Progenitor cell of endocrine pancreas (in vitro differentiated cells): ENCODE measurements around the gene MPRIP. TPM values are rescaled to one million over a fixed set of nuclear protein-coding genes. Genes with fewer than 3 reads are reported as not detected.

Source experiments
- DNase-seq: peaks from one replicate; pipeline ENCODE4 v3.0.0; 2021; ENCODE audit warnings: low spot score; ENCODE audit not compliant: unreplicated experiment
- H3K27ac Mint-ChIP-seq: 2 replicates; pipeline ENCODE4 v1.8.0; 2021; ENCODE audit warnings: mild to moderate bottlenecking, moderate library complexity, mixed read lengths
- H3K27me3 Mint-ChIP-seq: 2 replicates; pipeline ENCODE4 v1.8.0; 2021; ENCODE audit warnings: mixed read lengths
- H3K36me3 Mint-ChIP-seq: 2 replicates; pipeline ENCODE4 v1.8.0; 2022; ENCODE audit warnings: mixed read lengths; ENCODE audit not compliant: insufficient read depth
- H3K4me1 Mint-ChIP-seq: 2 replicates; pipeline ENCODE4 v1.8.0; 2021; ENCODE audit warnings: low read depth, mixed read lengths
- H3K4me3 Mint-ChIP-seq: 2 replicates; pipeline ENCODE4 v1.8.0; 2021; ENCODE audit warnings: low read depth, mild to moderate bottlenecking, moderate library complexity, mixed read lengths
- H3K9me3 Mint-ChIP-seq: 2 replicates; pipeline ENCODE4 v1.8.0; 2021; ENCODE audit warnings: low read depth, mixed read lengths
- total RNA-seq: library from RNA; stranded (reverse); gene quantifications from 2 replicates; pipeline ENCODE4 v1.2.1, GENCODE V29; 2021
- TF ChIP-seq, protein P1 (sequence below): fragments of 200-600 bp; sonication (generic); IDR thresholded peaks from one replicate; pipeline ENCODE4 v1.5.0; 2021; ENCODE audit warnings: antibody characterized with exemption, mild to moderate bottlenecking; ENCODE audit not compliant: unreplicated experiment

The MPRIP gene
- total RNA-seq, 1 donor from 2014 or later, result 195 TPM

DNA sequence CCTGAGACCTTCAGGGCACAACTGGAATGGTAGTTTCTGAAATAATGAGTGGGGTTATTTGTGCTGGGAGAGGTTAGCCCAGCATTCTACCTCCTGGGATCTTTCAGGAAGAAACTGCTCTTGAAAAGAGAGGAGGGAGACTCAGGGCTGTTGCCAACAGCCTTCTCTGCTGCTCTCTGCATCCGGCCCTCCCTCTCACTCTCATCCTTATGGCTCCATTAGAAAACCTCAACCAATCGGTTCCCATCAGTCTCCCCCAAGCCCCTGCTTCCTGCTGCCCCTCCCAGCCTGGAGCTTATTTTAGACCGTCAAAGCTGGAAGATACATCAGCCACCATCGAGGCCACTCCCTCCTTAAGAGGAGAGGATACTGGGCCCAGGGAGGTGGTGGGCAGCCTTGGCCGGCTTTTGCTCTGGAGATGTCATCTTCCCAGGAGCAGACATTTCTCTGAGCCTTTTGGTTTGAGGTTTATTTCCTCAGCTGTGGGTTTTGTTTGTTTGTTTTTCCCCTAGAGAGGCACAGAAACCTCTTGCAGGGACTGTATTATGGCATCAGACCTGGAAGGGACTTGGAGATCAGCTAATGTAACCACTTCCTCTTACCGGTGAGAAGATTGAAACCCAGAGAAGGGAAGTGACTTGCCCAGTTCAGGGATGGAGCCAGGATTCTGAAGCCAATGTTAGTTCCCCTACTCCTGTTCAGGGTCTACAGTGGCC is 2.7 kb downstream of the MPRIP start:
- TF ChIP-seq, protein P1, sequence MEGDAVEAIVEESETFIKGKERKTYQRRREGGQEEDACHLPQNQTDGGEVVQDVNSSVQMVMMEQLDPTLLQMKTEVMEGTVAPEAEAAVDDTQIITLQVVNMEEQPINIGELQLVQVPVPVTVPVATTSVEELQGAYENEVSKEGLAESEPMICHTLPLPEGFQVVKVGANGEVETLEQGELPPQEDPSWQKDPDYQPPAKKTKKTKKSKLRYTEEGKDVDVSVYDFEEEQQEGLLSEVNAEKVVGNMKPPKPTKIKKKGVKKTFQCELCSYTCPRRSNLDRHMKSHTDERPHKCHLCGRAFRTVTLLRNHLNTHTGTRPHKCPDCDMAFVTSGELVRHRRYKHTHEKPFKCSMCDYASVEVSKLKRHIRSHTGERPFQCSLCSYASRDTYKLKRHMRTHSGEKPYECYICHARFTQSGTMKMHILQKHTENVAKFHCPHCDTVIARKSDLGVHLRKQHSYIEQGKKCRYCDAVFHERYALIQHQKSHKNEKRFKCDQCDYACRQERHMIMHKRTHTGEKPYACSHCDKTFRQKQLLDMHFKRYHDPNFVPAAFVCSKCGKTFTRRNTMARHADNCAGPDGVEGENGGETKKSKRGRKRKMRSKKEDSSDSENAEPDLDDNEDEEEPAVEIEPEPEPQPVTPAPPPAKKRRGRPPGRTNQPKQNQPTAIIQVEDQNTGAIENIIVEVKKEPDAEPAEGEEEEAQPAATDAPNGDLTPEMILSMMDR, result no peak
- Mint-ChIP-seq H3K4me1 (peaks cover 32% of the 10 kb centered on the region), H3K9me3 (peaks cover 2% of the 10 kb centered on the region), H3K27me3 (peaks cover 5% of the 10 kb centered on the region), H3K27ac (no peak overlapping the region), H3K36me3 (peaks cover 5% of the 10 kb centered on the region), H3K4me3 (peak overlapping the region; percentile 94)
- DNase-seq, result no peak

DNA sequence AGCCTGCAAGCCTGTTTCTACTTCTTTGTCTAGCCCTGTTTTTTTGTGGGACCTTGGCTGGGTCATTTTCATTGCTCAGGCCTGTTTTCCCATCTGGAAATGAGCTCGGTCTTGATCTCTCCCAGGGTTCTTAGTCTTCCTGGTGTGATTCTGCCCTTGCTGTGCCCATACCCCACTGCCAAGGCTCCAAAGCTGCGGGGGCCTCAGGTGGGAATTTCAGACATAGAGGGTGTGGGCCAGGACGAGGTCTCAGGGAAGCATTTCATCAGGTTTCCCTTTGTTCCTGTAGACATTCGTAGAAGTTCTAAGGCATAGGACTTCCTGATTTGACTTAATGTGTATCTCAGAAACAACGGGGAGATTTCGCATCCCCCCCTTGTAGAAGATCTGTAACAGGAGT is 5.8 kb downstream of the MPRIP start:
- TF ChIP-seq, protein P1, result no peak
- H3K9me3 Mint-ChIP-seq, result peaks cover 2% of the 10 kb centered on the region
- H3K4me3 Mint-ChIP-seq, result no peak overlapping the region
- H3K27ac Mint-ChIP-seq, result no peak overlapping the region
- no peaks in the 10 kb centered on the region for H3K27me3 Mint-ChIP-seq
- H3K4me1 Mint-ChIP-seq, result peaks cover 32% of the 10 kb centered on the region
- peaks cover 5% of the 10 kb centered on the region for H3K36me3 Mint-ChIP-seq
- no peak for DNase-seq

DNA sequence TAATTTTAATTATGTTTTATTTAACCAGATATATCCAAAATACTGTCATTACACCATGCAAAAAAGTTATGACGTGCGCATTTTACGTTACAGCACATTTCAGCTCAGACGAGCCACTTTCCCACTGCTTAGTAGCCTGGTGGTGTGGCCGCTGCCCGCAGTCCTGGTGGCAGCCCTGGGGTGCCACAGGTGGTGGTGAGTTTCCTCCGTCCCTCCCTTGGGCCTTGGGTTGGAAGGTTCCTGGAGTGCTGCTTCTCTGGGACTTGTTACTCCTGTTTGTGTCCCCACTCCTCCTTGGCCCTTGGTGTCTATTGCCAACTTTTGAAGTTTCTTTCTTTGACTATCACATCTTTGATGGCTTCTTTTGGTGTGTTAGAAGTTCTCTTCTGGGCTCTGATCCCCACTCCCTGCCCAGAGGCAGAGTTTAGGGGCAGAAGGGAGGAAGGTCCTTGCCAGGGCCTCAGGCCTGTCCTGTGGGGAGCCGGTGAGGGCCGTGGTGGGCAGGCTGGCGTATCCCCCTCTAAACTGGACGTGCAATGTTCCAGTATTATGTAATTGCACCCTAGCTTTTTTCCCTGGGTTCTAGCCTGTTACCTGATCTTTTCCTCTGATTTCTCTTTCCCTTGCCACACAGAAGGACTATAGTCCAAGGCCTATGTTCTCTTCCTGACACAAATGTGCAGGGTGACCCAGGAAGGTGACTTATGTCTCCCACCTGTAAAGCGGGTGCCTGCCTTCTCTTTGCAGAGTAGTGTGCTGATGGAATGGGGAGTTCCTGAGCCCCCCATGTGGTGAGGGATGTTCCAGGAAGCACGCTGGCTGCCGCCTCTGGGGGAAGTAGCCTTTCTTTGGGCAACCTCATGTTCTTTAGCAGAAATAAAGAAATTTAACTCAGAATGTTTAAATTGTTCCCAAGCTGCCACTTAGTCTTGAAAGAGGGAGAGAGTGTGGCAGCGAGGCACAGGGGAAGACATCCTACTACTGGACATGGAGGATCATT is 8.4 kb downstream of the MPRIP start:
- TF ChIP-seq, protein P1, result no peak
- Mint-ChIP-seq H3K36me3 (peaks cover 5% of the 10 kb centered on the region), H3K27me3 (no peaks in the 10 kb centered on the region), H3K9me3 (peaks cover 2% of the 10 kb centered on the region), H3K27ac (peak overlapping the region; percentile 26), H3K4me3 (no peak overlapping the region), H3K4me1 (peaks cover 10% of the 10 kb centered on the region)
- DNase-seq, result no peak

DNA sequence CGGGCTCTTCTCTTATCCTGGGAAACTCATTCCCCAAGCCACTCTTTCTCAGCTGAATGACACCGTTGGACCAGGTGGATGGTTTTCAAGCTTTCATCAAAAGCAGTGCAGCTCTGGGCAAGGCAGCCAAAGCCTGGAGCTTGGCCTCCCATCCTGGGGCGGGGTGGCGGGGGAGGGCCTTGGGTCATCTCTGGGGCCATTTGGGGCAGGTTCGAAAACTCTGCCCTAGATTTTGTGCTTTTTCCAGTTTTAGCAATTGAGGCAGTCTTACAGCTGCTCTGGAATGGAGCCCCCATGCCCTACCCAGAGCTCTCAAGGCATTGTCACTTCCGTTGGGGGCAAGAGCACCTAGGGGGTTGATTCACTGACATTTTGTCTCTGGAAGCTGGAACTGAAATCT is 9.1 kb downstream of the MPRIP start:
- peaks cover 1% of the 10 kb centered on the region for H3K36me3 Mint-ChIP-seq
- no peak for DNase-seq
- peaks cover 12% of the 10 kb centered on the region for H3K4me1 Mint-ChIP-seq
- H3K9me3 Mint-ChIP-seq, result no peaks in the 10 kb centered on the region
- no peak overlapping the region for H3K27ac Mint-ChIP-seq
- TF ChIP-seq, protein P1, result no peak
- H3K4me3 Mint-ChIP-seq, result no peak overlapping the region
- no peaks in the 10 kb centered on the region for H3K27me3 Mint-ChIP-seq

DNA sequence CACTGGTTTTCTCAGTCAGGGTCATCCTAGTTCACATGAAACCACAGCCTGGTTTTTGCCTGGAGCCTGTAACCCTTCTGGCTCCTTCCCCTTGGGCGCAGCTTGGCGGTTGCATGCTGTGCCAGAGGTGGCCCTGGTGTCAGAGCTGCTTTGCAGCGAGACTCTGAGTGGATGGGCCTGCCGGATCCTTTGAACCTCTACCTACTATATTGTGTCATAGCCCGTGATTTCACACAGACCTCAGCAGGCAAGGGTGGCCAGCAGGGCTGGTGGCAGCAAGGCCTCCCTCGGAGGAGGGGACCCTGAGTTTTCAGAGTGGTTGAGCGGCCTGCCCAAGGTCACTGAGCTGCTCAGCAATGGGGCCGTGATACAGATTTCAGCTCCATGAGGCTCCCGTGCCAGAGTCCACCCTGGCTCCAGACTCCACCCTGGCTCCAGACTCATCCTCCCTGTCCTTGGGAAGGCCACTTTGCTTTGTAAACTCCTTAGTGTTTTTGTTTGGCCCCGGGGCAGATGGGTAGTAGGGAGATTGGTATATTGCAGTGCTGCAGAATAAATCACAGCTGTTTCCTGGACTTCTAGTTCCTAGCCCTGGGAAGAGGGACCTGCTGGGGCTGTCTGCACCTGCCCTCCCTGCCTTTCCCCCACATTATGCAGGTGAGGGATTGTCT is 9.7 kb downstream of the MPRIP start:
- DNase-seq, result no peak
- Mint-ChIP-seq H3K4me1 (peaks cover 12% of the 10 kb centered on the region), H3K9me3 (no peaks in the 10 kb centered on the region), H3K27me3 (no peaks in the 10 kb centered on the region), H3K27ac (no peak overlapping the region), H3K36me3 (peaks cover 1% of the 10 kb centered on the region), H3K4me3 (no peak overlapping the region)
- TF ChIP-seq, protein P1, result no peak
